Activated CD4-positive, CD25-positive, alpha-beta regulatory T cell treated with anti-CD3 and anti-CD28 coated beads, Interleukin-2, amount 50 U/mL, for 72 hours (primary cell): ENCODE results near the gene TMEM61.

Experiments used
- DNase-seq: peaks from one replicate; pipeline ENCODE4 v3.0.0; 2021

The TMEM61 gene

GRCh38 chr1:55041613-55042012 lies 61.2 kb downstream of the TMEM61 start:
- DNase-seq = no peak
